GM19035 (cell line): Measurements from ENCODE around the gene ABCB6.
"Not testable (repeated sequence)": the region's sequence is repeated elsewhere in the genome, so short reads cannot be mapped to it uniquely, and the experiment has no call there.

Experiments used
- ATAC-seq: cut with Tn5 transposase; IDR thresholded peaks from one replicate; pipeline ENCODE4 v1.9.1; 2021; ENCODE audit not compliant: unreplicated experiment

The ABCB6 gene

DNA sequence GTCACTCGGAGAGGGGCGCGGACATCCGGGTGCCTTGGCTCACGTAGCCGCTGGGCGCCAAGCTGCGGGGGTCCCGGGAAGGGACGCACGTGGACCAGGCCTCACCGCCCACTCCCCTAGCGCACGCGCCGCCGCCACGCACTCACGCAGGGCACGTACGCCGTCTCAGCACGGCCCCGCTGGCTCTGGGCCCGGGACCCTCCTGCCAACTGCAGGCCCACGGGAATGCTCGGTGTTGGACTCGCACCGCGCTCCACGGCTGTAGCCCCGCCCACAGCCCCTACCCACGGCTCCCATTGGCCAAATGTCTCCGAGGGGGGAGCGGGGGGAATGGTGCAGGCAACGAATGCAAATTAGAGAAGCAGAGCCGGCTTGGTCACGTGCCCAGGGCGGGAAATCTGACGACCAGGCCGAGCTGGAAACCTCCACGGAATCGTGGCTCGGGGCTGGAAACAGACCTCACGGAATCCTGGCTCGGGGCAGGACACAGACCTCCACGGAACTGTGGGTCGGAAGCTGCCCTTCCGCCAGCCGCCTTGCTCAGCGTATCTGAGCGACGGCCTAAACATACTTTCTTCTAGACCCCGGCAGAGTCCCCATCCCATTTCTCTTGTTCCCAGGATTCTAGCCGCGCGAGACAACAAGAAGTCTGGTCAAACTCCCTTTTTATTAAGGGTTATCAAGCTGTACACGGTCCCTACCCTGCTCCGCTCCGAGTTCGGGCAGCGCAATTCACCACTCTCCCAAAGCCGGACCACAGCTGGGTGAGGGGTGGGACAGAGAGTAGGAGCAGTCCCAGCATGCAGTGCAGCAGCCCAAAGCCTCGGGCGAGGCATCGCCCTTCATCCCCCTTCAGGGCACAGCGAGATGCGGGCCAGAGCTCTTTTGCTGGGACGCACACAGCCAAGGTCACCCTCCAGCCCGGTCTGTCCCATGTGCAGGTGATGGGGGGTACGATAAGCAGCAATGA lies at the start of gene ABCB6:
Gene ABCB6, minus strand, starts transcription at position 227 of the 970 bp plus-strand sequence. CDS start 285 bp downstream, outside the sequence.
- peak; percentile 77 for ATAC-seq

DNA sequence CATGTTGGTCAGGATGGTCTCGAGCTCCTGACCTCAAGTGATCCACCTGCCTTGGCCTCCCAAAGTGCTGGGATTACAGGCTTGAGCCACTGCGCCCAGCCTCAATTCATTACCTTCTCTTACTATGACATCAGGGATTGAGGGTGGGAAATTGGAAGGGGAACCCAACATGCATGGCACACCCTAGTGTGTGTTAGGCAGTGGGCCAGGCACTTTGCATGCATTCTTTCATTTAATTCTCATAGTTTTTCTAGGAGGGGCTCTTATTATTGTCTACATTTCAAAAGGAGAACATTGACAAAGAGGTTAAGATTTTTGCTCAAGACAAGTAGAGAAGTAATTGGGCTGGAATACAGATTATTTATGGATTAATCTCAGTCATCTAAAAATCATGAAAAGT lies 49.5 kb upstream of the ABCB6 start:
- no peak for ATAC-seq

DNA sequence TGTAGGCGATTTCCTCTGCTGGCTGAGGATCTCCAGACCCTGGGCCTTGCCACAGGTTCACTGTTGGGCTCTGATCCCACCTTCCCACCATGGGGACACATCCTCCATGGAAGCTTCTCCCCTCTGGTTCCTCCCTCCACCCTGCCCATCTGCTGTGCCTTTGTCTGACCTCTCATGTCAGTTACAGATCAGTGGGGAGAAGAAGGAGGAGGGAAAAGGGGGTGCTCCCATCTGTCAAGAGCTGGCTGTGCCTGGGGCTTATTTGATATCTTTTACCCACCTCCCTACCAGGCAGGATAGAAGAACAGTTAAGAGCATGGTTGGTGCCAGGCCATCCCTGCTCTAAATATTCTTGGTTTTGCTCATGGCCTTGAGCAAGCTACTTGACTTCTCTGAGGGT lies 48.1 kb upstream of the ABCB6 start:
- ATAC-seq: no peak

DNA sequence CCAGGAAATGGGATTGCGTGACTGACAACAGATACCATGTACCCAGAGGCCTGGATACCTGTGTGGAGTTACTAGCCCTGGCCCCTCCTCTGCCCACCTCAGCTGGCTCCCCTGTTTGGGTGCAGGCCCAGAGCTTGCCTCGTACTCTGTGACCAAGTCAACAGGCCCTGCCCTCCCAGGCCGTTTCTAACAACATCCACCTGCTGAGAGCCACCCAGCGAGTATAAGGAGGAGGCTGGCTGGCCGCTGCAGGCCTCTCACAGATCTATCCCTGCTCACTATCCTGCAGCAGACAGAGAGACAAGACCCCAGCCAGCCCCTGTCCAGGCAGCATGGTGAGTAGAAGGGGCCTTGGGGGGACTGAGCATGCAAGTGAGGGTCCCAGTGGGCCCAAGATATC lies 47.5 kb upstream of the ABCB6 start:
- ATAC-seq: no peak

DNA sequence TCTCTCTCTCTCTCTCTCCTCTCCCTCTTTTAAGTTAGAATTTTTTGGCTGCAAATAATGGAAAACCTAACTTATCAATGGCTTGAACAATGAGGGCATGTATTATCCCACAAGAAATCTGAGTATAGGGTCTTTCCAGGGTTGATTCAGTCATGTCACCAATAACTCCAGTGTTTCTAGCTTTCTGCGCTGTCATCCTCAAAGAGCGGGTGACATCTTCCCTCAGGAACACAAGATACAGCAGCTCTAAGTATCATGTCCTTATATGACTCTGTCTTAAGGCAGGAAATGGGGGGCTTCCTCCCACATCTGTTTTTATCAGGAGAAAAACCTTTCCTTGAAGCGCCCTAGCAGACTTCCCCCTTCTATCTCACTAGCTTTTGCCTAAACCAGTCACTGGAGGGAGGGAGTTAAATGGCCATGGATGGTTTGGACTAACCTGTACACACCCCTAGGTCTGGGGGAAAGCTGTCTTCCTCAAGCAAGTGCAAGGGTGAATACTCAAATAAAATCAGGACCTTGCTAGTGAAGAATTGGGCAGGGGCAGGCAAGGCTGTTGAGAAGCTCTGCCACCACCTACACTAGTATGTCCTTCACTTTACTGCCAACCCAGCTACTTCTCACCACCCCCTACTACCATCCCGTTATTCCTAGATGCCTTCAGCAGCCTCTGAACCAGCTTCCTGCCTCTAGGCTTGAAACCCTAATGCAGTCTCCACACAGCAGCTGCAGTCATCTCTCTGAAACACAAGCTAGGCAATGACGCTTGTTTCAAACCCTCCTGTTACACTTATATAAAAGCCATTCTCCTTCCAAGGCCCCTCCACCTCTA lies 42.5 kb upstream of the ABCB6 start:
- ATAC-seq: no peak

DNA sequence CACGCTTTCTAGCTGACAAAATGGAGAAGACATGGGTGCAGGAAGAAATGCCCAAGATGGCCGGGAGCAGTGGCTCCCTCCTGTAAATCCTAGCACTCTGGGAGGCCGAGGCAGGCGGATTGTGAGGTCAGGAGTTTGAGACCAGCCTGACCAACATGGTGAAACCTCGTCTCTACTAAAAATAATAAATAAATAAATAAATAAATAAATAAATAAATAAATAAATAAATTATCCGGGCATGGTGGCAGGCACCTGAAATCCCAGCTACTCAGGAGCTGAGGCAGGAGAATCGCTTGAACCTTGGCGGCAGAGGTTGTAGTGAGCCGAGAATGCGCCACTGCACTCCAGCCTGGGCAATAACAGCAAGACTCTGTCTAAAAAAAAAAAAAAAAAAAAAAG lies 40.2 kb upstream of the ABCB6 start:
- not testable (repeated sequence) for ATAC-seq

DNA sequence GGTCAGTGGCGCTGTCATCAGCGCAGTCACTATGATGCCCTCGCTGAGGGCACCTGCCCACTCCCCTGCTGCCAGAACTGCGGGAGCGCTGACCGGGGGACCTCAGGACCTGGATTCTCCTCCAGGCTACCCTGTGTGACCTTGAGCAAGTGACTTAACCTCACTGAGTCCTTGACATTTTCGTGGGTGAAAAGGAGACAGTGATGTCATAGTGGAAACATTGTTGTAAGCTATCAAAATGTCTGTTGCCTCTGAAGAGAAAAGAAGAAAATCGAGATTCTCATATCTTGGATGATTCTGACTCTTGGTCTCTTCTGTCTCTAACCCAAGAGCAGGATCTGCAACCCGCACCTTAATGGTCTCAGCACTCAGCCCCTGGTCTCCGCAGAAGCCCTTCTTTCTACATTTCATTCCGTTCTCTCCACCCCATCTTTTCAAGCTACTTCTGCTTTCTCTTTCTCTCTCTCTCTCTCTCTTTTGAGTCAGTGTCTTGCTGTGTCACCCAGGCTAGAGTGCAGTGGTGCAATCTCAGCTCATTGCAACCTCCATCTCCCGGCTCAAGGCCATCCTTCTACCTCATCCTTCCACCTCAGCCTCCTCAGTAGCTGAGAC lies 35.9 kb upstream of the ABCB6 start:
- ATAC-seq: peak; percentile 31

DNA sequence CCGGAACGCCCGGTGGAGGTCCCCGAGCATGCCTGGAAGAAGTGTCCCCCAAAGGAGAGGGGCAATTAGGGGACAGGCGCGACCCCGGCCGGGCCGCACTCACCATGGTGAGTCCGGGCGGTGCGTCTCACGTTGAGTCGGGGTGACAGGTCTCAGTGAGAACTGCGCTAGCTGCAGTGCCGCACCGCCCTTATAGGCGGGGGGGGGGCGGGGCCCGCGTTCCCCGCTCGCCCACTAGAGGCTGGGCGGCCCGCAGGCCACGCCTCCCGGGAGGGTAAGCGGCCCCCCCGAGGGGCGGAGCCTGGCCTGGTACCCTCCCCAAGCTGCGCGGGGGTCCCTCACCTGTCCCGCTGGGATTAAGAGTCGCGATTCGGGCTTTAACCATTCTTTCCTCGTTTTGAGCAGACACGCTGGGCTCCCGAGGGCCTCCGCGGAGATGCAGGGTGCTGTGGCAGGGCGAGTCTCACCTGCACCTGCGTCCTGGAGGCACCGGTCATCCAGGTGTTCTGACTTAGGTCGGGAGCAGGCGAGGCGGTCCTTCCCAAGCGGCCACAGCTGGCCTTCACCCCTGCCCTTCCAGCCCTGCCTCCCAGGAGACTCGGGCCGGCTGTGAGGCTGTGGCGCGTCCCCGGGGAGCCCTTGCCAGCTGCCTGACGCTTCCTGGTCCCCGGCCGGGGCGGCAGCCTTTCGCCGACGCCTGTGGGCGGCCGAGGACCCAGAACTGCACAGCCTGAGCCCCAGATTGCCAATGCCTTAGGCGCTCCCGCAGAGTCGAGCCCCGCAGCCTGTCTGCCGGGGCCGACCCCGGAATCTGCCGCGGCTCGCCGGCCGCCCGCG lies 35.2 kb upstream of the ABCB6 start, which contains the start of gene TUBA4A:
Gene TUBA4A, minus strand, starts transcription at position 166 of the 837 bp plus-strand sequence. Its CDS starts 60 bp downstream, at position 106.
- peak; percentile 65 for ATAC-seq

DNA sequence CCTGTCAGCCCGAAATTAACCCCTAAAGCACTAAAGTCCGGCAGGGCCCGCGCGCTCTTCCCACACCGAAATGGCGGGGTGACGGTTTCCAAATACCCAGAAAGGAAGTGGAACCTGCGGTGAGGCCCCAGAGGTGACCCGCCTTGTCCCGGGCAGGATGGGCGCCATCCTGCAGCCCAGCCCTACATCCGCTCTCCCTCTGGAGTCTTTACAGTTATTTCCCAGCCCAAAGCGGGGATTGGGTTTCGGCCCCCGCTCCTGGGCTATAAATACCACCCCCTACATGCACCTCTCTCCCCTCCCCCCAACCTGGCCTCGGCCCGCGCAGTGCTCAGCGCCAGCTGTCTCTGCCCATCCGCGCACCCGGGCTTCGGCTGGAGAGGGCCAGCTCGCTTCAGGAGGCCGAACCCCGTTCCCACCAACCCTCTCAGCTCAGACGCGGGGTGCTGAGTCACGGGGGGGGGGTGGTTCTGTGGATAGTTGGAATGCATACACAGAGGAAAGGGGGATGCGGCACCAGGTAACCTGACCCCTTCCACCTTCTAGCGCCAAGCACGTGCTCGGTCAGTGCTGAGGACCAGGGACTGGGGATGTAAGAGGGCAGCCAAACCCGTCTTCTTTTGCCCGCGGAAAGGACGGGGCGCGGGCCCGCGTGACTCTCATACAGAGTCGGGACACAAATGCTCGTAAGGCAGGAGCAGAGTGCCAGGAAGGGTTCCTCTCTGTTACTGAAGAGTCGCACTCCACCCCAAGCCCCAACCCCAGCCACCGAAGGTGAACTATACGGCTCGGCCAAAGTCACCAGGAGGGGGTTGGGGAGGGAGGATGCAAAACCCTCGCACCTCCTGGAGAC lies 34.4 kb upstream of the ABCB6 start, which contains the start of gene TUBA4B:
Gene TUBA4B, plus strand, starts transcription at position 344 of the 853 bp plus-strand sequence. Its CDS starts 165 bp downstream, at position 509.
- peak; percentile 20 for ATAC-seq

DNA sequence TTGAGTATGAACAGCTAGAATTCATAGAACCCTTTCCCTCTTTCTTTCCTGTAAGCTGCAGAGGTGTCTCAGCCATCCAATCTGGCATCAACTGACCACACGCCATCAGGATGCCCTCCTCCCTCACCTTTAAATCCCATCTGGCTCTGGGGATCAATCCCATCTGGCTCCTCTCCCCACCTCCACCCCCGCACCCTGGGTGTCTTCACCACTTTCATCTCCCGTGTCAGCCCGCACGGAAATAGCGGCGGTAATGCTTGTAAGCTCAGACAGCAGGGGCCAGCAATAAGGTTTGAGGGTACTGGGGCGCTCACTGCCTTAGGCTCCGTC lies 33.8 kb upstream of the ABCB6 start:
- ATAC-seq: peak; percentile 0

DNA sequence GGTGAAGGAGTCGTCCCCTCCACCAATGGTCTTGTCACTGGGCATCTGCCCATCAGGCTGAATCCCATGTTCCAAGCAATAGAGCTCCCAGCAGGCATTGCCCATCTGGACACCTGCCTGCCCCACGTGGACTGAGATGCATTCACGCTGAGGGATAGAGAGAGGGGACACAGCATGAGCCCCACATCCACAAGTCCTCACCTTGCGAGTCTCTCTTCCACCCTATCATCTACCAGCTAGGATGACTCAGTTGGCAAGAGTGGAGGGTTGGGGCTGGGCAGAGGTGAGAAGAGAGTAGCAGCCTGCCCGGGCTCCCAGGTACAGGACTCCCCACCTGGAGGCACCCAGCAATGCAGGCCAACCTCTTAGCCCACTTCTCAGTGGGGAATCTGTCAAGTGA lies 33.3 kb upstream of the ABCB6 start:
- no peak for ATAC-seq

DNA sequence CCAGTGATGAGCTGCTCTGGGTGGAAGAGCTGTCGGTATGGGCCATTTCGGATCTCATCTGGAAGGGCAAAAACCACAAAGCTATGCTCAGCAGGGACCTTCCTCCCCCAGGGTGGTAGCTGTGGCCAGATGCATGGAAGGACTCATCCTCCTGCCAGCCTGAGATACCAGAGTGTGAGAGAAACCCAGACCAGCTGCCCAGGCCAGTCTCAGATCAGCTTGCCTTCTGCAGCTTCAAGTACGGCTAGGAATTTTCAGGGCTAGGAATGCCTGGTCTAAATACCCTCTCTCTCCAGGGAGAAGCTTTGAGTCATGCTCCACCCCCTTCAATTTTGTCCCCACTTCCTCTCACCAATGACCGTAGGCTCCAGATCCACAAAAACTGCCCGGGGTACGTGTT lies 32.9 kb upstream of the ABCB6 start:
- ATAC-seq: no peak

DNA sequence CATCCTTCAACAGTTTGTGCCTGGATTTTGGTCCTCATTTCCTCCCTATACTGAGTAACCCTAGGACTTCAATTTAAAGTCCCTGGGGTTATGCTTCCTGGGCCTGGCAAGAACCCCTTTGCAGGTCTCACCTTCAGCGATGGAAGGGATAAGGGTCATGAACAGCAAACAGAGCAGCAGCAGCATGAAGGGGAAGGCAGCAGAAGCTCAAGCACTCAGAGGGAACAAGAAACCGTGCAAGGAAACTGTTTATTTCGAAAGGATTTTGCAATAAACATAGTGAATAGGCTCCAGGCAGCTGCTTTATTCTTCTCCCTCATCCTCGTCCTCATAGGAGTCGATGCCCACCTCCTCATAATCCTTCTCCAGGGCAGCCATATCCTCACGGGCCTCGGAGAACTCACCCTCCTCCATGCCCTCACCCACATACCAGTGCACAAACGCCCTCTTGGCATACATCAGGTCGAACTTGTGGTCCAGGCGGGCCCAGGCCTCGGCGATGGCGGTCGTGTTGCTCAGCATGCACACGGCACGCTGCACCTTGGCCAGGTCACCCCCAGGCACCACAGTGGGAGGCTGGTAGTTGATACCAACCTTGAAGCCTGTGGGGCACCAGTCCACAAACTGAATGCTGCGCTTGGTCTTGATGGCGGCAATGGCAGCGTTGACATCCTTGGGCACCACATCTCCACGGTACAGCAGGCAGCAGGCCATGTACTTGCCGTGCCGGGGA lies 31.5 kb upstream of the ABCB6 start:
- no peak for ATAC-seq

DNA sequence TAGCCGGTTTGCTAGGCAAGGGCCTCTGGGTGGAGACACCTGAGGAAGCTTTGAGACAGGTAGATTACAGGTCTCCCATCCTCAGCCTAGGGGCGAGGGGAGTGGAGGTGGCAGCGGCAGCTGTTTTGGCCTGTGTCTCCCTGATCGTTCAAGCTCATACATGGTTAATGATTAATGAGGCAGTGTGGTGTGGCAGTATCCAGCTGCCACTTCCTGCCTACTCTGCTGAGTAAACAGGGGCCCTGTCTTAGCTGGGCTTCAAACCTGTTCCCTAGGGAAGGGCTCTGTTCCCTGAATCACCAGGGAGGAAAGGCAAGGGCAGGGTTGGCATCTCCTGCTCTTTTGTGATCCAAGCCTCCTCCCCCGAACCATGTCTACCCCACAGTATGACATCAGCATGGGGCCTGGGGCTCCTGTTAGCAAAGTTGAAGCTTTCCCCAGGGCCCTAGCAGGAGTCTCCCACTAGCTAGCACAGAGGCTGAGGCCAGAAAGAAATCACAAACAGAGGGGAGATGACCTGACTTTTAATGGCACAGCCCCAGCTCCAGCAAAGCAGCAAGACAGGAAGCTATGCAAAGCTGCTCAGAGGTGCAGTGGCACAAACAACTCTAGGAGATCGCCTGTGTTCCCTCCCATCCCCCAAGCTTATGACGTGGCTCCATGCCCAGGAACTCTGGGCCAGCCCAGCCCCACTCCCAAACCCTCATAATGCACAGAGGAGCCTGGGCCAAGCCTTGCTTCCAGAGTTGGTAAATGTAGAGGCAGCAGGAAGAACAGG lies 30.6 kb upstream of the ABCB6 start:
- ATAC-seq: no peak

DNA sequence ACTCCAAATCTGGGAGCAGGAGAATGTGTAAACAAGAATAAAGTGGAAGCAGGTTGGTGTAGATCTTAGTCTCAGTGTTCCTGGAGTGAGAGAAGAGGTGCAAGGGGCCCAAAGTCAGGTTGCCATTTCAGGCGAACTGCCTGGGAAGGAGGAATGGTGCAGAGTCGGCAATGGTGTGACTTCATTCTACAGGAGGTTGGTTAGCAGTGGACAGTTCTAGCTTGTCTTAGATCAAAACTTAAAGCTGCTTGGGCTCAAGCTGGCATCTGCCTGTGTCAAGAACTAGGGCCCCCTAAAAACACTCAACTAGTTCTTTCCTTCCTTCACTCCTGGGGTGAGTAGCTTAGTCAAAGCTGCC lies 30.1 kb upstream of the ABCB6 start:
- no peak for ATAC-seq

DNA sequence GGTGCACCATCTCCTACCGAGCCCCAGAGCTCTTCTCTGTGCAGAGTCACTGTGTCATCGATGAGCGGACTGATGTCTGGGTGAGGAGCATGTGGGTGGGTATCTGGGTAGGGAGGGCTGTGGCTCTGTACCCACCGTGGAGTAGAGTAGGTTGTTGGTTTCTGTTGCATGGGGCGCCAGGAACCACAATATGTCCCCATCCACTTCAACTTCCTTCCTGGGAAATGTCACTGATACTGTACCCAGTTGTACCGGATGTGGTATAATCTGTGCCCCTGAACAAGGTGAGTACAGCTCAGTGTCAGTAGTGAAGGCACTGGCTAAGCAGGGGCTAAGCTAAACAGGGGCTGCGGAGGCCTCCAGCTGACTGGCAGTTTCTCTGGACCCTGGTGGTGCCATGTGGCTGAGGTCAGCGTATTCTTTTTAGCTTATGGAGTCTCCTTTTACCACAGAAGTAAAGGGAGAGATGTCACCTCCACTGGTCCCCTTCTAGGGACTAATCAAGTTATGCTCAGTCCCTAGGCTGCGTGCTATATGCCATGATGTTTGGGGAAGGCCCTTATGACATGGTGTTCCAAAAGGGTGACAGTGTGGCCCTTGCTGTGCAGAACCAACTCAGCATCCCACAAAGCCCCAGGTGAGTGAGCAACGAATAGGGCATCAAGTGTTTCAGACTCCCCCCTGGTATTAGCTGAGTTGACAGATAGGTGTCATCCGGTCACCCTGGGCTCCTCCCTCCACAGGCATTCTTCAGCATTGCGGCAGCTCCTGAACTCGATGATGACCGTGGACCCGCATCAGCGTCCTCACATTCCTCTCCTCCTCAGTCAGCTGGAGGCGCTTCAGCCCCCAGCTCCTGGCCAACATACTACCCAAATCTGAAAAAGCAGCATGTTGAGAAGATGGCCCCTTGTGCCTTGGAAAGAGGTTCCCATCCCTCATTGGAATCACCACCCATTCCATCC lies 29.2 kb upstream of the ABCB6 start:
- no peak for ATAC-seq

DNA sequence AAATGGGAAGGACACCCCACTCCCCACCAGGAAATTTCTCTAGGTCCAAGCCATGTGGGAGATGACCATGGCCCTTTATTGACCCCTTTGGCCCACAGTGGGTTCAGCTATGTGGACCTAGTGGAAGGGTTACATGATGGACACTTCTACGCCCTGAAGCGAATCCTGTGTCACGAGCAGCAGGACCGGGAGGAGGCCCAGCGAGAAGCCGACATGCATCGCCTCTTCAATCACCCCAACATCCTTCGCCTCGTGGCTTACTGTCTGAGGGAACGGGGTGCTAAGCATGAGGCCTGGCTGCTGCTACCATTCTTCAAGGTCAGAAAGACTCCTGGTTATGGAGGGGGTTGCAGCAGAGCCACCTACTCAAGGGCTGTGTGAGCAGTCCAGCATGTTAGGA lies 27.8 kb upstream of the ABCB6 start:
- ATAC-seq: no peak
